Osteoblast (primary cell): ENCODE results near the gene NCOA1. TPM values are rescaled to one million over a fixed set of nuclear protein-coding genes. Genes with fewer than 3 reads are reported as not detected.

Source experiments
- DNase-seq: peaks from one replicate; pipeline ENCODE4 v3.0.0; 2011; ENCODE audit warnings: low spot score, mixed read lengths; ENCODE audit not compliant: insufficient read length; ENCODE audit errors: missing footprints
- H2AFZ ChIP-seq: 2 replicates; pipeline ENCODE4 v1.6.0; 2011; ENCODE audit warnings: mild to moderate bottlenecking, low read length
- H3K27ac ChIP-seq: 2 replicates; pipeline ENCODE4 v1.5.1; 2011; ENCODE audit warnings: mild to moderate bottlenecking, low read depth, low read length, moderate library complexity
- H3K27me3 ChIP-seq: 2 replicates; pipeline ENCODE4 v1.6.0; 2012; ENCODE audit warnings: mild to moderate bottlenecking, control low read depth, inconsistent platforms, low read length, moderate library complexity; ENCODE audit not compliant: insufficient read depth
- H3K36me3 ChIP-seq: 2 replicates; pipeline ENCODE4 v1.5.1; 2011; ENCODE audit warnings: mild to moderate bottlenecking, low read length, control low read depth, moderate library complexity; ENCODE audit not compliant: insufficient read depth
- H3K4me1 ChIP-seq: 2 replicates; pipeline ENCODE4 v1.5.1; 2011; ENCODE audit warnings: mild to moderate bottlenecking, low read length, control low read depth, moderate library complexity; ENCODE audit not compliant: insufficient read depth
- H3K4me2 ChIP-seq: 2 replicates; pipeline ENCODE4 v1.6.0; 2011; ENCODE audit warnings: mild to moderate bottlenecking, low read length; ENCODE audit not compliant: insufficient read depth
- H3K4me3 ChIP-seq: fragments of 200-600 bp; sonication (generic); 3 replicates; pipeline ENCODE4 v1.5.1; 2012; ENCODE audit warnings: mild to moderate bottlenecking, low read length, inconsistent platforms; ENCODE audit not compliant: insufficient read depth
- H3K79me2 ChIP-seq: 2 replicates; pipeline ENCODE4 v1.6.0; 2012; ENCODE audit warnings: mild to moderate bottlenecking, low read length, control low read depth, inconsistent platforms; ENCODE audit not compliant: insufficient read depth
- H3K9me3 ChIP-seq: 2 replicates; pipeline ENCODE4 v1.5.1; 2011; ENCODE audit warnings: low read depth, low read length, control low read depth
- H4K20me1 ChIP-seq: 2 replicates; pipeline ENCODE4 v1.6.0; 2012; ENCODE audit warnings: mild to moderate bottlenecking, low read length, control low read depth; ENCODE audit not compliant: insufficient read depth
- total RNA-seq: library from RNA; depleted of rRNA; stranded (reverse); fragments of >200 nt; gene quantifications from 2 replicates; pipeline ENCODE4 v1.2.3, GENCODE V29; 2012
- TF ChIP-seq, protein P1 (sequence below): IDR thresholded peaks from 2 replicates; pipeline ENCODE4 v1.5.1; 2011; ENCODE audit warnings: mild to moderate bottlenecking, low read depth, low read length, moderate library complexity; ENCODE audit errors: extremely low read depth

Gene NCOA1
- total RNA-seq, 1 donor = 23.2 TPM

- H4K20me1 ChIP-seq = no peaks in the 10 kb centered on the region
- H3K4me2 ChIP-seq = no peak overlapping the region
- H3K4me3 ChIP-seq = no peak overlapping the region
- no peaks in the 10 kb centered on the region for H3K4me1 ChIP-seq
- no peaks in the 10 kb centered on the region for H3K79me2 ChIP-seq
- no peaks in the 10 kb centered on the region for H3K9me3 ChIP-seq
- no peaks in the 10 kb centered on the region for H3K27me3 ChIP-seq
- H3K27ac ChIP-seq = no peak overlapping the region
- DNase-seq = no peak
- H2AFZ ChIP-seq = no peak overlapping the region
- TF ChIP-seq, protein P1, sequence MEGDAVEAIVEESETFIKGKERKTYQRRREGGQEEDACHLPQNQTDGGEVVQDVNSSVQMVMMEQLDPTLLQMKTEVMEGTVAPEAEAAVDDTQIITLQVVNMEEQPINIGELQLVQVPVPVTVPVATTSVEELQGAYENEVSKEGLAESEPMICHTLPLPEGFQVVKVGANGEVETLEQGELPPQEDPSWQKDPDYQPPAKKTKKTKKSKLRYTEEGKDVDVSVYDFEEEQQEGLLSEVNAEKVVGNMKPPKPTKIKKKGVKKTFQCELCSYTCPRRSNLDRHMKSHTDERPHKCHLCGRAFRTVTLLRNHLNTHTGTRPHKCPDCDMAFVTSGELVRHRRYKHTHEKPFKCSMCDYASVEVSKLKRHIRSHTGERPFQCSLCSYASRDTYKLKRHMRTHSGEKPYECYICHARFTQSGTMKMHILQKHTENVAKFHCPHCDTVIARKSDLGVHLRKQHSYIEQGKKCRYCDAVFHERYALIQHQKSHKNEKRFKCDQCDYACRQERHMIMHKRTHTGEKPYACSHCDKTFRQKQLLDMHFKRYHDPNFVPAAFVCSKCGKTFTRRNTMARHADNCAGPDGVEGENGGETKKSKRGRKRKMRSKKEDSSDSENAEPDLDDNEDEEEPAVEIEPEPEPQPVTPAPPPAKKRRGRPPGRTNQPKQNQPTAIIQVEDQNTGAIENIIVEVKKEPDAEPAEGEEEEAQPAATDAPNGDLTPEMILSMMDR = no peak
- no peaks in the 10 kb centered on the region for H3K36me3 ChIP-seq
These were observed 147.5 kb downstream of the NCOA1 start for GRCh38 chr2:24638568-24638967.

DNA sequence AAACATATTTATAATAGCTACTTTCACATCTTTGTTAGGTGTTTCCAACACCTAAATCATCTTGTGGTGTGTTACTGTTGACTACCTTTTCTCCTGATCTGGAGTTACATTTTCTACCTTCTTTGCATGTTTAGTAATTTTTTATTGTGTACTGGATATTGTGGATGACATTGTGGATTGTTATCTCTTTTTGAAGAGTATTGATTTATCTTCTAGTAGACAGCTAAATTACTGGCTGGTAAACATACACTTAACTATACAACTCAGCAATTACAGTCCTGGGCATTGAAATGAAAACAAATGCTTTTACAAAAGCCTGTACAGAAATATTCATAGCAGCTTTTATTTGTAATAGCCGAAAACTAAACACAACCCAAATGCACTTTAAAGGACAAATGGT is 151.3 kb downstream of the NCOA1 start:
- DNase-seq = no peak
- Histone ChIP-seq H3K4me2 (no peak overlapping the region), H4K20me1 (no peaks in the 10 kb centered on the region), H3K79me2 (no peaks in the 10 kb centered on the region), H3K4me3 (no peak overlapping the region), H3K9me3 (no peaks in the 10 kb centered on the region), H3K36me3 (no peaks in the 10 kb centered on the region), H3K27ac (no peak overlapping the region), H3K27me3 (no peaks in the 10 kb centered on the region), H2AFZ (no peak overlapping the region), H3K4me1 (no peaks in the 10 kb centered on the region)
- TF ChIP-seq, protein P1 = no peak

DNA sequence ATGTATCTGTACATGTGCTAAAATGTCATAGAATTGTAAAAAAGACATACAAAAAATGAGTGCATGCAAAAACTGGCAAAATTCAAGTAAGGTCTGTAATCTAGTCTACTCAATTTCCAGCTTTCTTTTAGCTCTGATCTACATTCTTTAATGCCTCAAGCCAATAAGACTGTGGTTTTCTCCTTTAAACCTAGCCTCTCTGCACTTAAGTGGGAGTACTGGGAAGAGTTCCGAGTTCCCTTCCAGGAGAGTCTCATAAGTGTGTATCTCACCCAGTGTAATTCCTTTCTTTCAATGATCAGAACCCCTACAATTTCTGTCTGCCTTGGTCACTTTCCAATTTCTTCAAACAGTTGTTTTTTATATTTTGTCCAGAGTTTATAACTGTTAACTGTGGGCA is 152.0 kb downstream of the NCOA1 start:
- no peak overlapping the region for H3K27ac ChIP-seq
- no peaks in the 10 kb centered on the region for H4K20me1 ChIP-seq
- H3K27me3 ChIP-seq = no peaks in the 10 kb centered on the region
- H3K4me1 ChIP-seq = no peaks in the 10 kb centered on the region
- TF ChIP-seq, protein P1 = no peak
- no peak overlapping the region for H3K4me3 ChIP-seq
- DNase-seq = no peak
- H3K36me3 ChIP-seq = no peaks in the 10 kb centered on the region
- H3K79me2 ChIP-seq = no peaks in the 10 kb centered on the region
- no peak overlapping the region for H3K4me2 ChIP-seq
- H2AFZ ChIP-seq = no peak overlapping the region
- no peaks in the 10 kb centered on the region for H3K9me3 ChIP-seq

DNA sequence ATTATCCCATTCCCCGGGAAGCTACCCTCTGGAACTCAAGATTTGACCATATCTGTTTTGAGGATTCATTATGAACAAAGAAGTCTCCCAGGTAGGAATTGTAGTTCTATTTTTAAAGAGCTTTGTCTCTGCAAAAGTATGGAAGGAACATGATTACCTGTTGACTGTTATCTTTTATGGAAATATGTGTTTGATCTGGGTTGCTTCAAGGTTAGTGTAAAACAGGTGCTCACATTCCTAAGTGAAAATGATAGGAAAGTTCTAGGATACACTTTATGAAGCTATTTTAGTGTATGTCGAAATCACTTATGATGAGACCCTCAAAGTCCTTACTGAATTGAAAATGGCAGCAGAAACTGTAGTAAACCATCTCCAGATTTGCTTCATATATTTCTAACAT is 153.0 kb downstream of the NCOA1 start:
- TF ChIP-seq, protein P1 = no peak
- H3K27ac ChIP-seq = no peak overlapping the region
- no peaks in the 10 kb centered on the region for H4K20me1 ChIP-seq
- H3K4me3 ChIP-seq = no peak overlapping the region
- no peaks in the 10 kb centered on the region for H3K9me3 ChIP-seq
- H3K27me3 ChIP-seq = no peaks in the 10 kb centered on the region
- H2AFZ ChIP-seq = no peak overlapping the region
- no peaks in the 10 kb centered on the region for H3K4me1 ChIP-seq
- no peak for DNase-seq
- H3K79me2 ChIP-seq = no peaks in the 10 kb centered on the region
- no peaks in the 10 kb centered on the region for H3K36me3 ChIP-seq
- H3K4me2 ChIP-seq = no peak overlapping the region
